Sciatic nerve (tissue), 1 donor: ENCODE results near the gene DYNLT2B. TPM values are rescaled to one million over a fixed set of nuclear protein-coding genes. Genes with fewer than 3 reads are reported as not detected.

ENCODE experiments used
- total RNA-seq: library from RNA; stranded (reverse); fragmentation: NEBNext Ultra II Directional; extraction: Animal tissue kit (Norgen Biotek cat#: 25700); gene quantifications from one replicate; pipeline ENCODE4 v1.2.1, GENCODE V29; 2021
- donor health status: DM: no; HTN: no; CAD: no.

DYNLT2B gene
- total RNA-seq, 1 donor from 2014 or later = 9.9 TPM

Other genes with a start within 250 kb of the DYNLT2B start
- 76.7 TPM for gene TFRC, start 236.2 kb downstream of the DYNLT2B start, total RNA-seq
- gene ZDHHC19, start 106.8 kb downstream of the DYNLT2B start, total RNA-seq = not detected
- gene SLC51A, start 101.7 kb downstream of the DYNLT2B start, total RNA-seq = 0.58 TPM
- gene PCYT1A, start 30.5 kb downstream of the DYNLT2B start, total RNA-seq = 63.8 TPM
- 1.2 TPM for gene TM4SF19, start 20.1 kb upstream of the DYNLT2B start, total RNA-seq
- gene UBXN7, start 114.2 kb upstream of the DYNLT2B start, total RNA-seq = 78.7 TPM
- 31.6 TPM for gene RNF168, start 185.5 kb upstream of the DYNLT2B start, total RNA-seq
- gene SMCO1, start 197.1 kb upstream of the DYNLT2B start, total RNA-seq = not detected